Left ventricle myocardium inferior (tissue), 1 donor: ENCODE data around the gene ANKZF1. TPM values are rescaled to one million over a fixed set of nuclear protein-coding genes. Genes with fewer than 3 reads are reported as not detected.
A peak's percentile ranks its signal among the peaks of the same experiment; 100 is the strongest.

ENCODE experiments used
- DNase-seq: peaks from one replicate; pipeline ENCODE4 v3.0.0-alpha.2; 2020
- H3K27ac ChIP-seq: fragments of 200-600 bp; replicated peaks from 2 replicates; pipeline ENCODE4 v1.8.0; 2021
- H3K27me3 ChIP-seq: fragments of 200-600 bp; 2 replicates; pipeline ENCODE4 v1.8.0; 2021; ENCODE audit warnings: low read depth
- H3K36me3 ChIP-seq: fragments of 200-600 bp; 2 replicates; pipeline ENCODE4 v1.8.0; 2021
- H3K4me1 ChIP-seq: fragments of 200-600 bp; 2 replicates; pipeline ENCODE4 v1.8.0; 2021
- H3K4me3 ChIP-seq: fragments of 200-600 bp; 2 replicates; pipeline ENCODE4 v1.8.0; 2021; ENCODE audit warnings: mild to moderate bottlenecking, moderate library complexity
- H3K9me3 ChIP-seq: fragments of 200-600 bp; replicated peaks from 2 replicates; pipeline ENCODE4 v1.8.0; 2021
- CTCF ChIP-seq: fragments of 200-600 bp; IDR thresholded peaks from 2 replicates; pipeline ENCODE4 v1.8.0; 2021; ENCODE audit warnings: antibody characterized with exemption, mild to moderate bottlenecking, borderline replicate concordance
- intact Hi-C: fragments of 100-400 bp; cut with micrococcal nuclease; formaldehyde crosslinking; loops from one replicate; pipeline ENCODE4 v1.11.0; 2022
- total RNA-seq: library from RNA; stranded (reverse); fragmentation: NEBNext Ultra II Directional; extraction: Animal tissue kit (Norgen Biotek cat#: 25700); gene quantifications from one replicate; pipeline ENCODE4 v1.2.1, GENCODE V29; 2021
- donor health status: DM: no; HTN: yes; CAD: no; lungs with severe emphysema.

Gene ANKZF1
- total RNA-seq, 1 donor from 2014 or later: 29.8 TPM

GRCh38 chr2:219270055-219270372 lies 40.4 kb downstream of the ANKZF1 start:
- H3K36me3 ChIP-seq: no peaks in the 10 kb centered on the region
- peaks cover 19% of the 10 kb centered on the region for H3K4me1 ChIP-seq
- H3K27me3 ChIP-seq: no peaks in the 10 kb centered on the region
- TF ChIP-seq CTCF: no peak
- no peak overlapping the region for H3K4me3 ChIP-seq
- intact Hi-C loops: no loop called here
- no peak for DNase-seq
- no peaks in the 10 kb centered on the region for H3K9me3 ChIP-seq
- peak overlapping the region; percentile 25 for H3K27ac ChIP-seq

GRCh38 chr2:219271021-219271420 lies 41.4 kb downstream of the ANKZF1 start:
- H3K27me3 ChIP-seq: no peaks in the 10 kb centered on the region
- H3K4me3 ChIP-seq: no peak overlapping the region
- no peak overlapping the region for H3K27ac ChIP-seq
- no peak for TF ChIP-seq CTCF
- no peak for DNase-seq
- intact Hi-C loops: no loop called here
- peaks cover 19% of the 10 kb centered on the region for H3K4me1 ChIP-seq
- no peaks in the 10 kb centered on the region for H3K36me3 ChIP-seq
- no peaks in the 10 kb centered on the region for H3K9me3 ChIP-seq

- Histone ChIP-seq H3K27me3 (no peaks in the 10 kb centered on the region), H3K9me3 (no peaks in the 10 kb centered on the region), H3K36me3 (no peaks in the 10 kb centered on the region), H3K27ac (no peak overlapping the region), H3K4me3 (no peak overlapping the region), H3K4me1 (peaks cover 21% of the 10 kb centered on the region)
- no peak for DNase-seq
- intact Hi-C loops: no loop called here
- TF ChIP-seq CTCF: no peak
Measured at GRCh38 chr2:219272356-219272755, 42.8 kb downstream of the ANKZF1 start.

DNA sequence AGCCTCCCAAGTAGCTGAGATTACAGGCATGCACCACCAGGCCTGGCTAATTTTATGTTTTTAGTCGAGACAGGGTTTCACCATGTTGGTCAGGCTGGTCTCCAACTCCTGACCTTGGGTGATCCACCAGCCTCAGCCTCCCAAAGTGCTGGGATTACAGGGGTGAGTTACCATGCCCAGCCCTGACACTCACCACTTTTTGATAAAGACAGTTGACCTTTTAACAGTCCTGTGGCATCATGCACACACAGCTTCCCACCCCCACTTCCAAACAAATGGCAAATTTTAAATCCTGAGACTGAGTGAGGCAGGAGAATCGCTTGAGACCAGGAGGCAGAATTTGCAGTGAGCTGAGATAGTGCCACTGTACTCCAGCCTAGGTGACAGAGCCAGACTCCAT lies 43.4 kb downstream of the ANKZF1 start:
- no peak overlapping the region for H3K4me3 ChIP-seq
- H3K4me1 ChIP-seq: peaks cover 28% of the 10 kb centered on the region
- DNase-seq: no peak
- H3K27ac ChIP-seq: no peak overlapping the region
- TF ChIP-seq CTCF: no peak
- H3K27me3 ChIP-seq: no peaks in the 10 kb centered on the region
- H3K36me3 ChIP-seq: no peaks in the 10 kb centered on the region
- intact Hi-C loops: no loop called here
- H3K9me3 ChIP-seq: no peaks in the 10 kb centered on the region

GRCh38 chr2:219273937-219274336 lies 44.3 kb downstream of the ANKZF1 start:
- Histone ChIP-seq H3K36me3 (no peaks in the 10 kb centered on the region), H3K4me3 (no peak overlapping the region), H3K9me3 (no peaks in the 10 kb centered on the region), H3K4me1 (peaks cover 37% of the 10 kb centered on the region), H3K27me3 (no peaks in the 10 kb centered on the region), H3K27ac (peak overlapping the region; percentile 91)
- TF ChIP-seq CTCF: no peak
- no peak for DNase-seq
- intact Hi-C loops: no loop called here
